DLD1 (cell line): Measurements from ENCODE around the gene KRCC1.

Experiments used
- in situ Hi-C: cut with HindIII; loops from 2 replicates; pipeline ENCODE4 v1.10.0; 2017; ENCODE audit warnings: low sequenced_read_pairs

The KRCC1 gene

DNA sequence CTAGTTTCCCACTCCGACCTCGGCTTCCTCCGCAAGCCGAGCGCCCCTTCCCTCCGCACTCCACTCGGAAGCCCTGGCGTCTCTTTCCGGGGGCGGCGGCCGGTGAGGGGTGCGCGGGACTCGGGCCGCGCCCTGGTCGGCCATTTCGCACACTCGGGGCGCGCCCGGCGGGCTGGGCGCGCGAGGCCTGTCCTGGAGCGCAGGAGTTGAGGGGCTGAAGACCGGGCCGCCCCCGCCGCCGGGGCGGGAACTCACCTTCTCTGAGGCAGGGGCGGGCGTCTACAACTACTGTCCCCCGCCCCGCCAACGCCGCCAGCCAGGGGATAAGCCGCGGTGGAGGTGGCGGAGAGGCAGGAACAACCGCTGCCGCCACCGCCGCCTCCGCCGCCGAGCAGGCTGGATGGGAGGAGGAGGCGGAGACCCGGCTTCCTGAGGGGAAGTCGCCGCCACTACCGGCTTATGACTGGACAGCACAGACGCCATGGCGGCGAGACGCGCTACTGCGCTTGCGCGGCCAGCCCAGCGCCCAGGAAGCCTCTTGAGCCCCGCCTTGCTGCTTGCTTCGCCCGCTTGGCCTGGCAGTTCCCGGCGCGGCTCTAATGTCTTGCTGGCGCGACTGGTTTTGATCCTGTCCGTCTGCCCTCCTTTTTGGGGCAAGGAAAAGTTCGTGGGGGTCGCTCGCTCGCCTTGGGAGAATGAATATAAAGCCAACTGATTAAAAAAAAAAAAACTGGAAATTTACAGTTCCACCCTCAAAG, at the start of gene KRCC1:
Gene KRCC1 (minus strand): TSS at position 413 of the 758 bp plus-strand sequence. CDS start 27,220 bp downstream, outside the sequence.
- in situ Hi-C loops, result no loop called here

DNA sequence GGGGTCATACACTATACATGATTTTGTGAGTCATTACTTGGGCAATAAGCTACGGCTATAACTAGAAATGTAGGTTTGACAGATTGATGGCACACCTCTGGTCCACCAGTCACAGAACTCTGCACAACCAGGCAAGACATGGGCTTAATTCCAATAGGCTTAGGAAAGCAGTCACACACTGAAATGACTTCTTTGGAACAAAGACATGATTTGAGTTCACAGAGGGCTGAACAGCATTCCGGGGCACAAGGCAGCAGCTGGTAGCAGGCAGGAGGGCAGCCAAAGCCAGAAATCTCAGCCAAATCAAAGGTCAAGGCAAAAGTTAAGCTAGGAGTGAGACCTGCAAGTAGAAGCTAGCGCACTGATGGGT, 44.9 kb upstream of the KRCC1 start:
- in situ Hi-C loops, result no loop called here

DNA sequence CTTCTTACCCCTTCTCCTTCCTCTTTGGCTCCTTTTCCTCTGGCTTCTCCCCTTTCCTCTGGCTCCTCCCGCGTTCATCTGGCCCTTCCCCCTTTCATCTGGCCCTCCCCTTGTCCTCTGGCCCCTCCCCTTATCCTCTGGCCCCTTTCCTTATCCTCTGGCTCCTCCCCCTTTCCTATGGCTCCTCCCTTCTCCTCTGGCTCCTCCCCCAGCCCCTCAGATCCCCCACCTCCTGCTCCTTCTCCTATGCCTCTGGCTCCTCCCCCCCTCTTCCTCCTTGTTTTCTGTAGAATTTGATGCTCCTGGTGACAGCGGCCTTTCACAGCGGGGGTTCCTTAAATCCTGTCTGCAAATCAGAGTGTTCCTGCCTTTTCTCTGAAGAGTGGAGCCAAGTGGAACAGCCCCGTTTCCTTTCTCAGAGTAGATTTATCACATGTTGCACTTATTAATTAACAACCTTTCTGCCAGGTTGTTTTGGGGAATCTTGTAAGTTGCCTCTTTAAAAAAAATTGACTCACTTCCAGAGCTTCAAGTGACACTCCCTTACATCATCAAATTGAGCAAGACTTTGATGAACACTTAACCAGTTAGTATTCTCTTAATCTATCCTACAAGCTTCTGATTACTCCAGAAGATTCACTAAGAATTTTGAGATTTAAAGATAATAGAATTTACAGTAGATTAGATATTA, 44.4 kb upstream of the KRCC1 start:
- in situ Hi-C loops, result no loop called here

DNA sequence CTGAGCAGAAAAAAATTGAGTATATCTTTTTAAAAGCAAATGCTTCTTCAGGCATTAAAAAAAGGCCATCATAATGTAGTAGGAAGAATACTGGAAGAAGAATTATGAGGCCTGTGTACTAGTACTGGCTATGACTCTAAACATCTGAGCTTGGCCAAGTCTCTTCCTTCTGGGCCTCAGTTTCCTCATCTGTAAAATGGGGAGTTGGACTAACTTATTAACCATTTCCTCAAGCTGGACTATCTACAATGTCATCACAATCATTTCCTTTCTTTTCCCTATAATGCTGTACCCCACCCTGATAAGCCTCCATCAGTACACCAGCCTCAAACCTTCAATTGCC, 42.9 kb upstream of the KRCC1 start:
- in situ Hi-C loops, result no loop called here

DNA sequence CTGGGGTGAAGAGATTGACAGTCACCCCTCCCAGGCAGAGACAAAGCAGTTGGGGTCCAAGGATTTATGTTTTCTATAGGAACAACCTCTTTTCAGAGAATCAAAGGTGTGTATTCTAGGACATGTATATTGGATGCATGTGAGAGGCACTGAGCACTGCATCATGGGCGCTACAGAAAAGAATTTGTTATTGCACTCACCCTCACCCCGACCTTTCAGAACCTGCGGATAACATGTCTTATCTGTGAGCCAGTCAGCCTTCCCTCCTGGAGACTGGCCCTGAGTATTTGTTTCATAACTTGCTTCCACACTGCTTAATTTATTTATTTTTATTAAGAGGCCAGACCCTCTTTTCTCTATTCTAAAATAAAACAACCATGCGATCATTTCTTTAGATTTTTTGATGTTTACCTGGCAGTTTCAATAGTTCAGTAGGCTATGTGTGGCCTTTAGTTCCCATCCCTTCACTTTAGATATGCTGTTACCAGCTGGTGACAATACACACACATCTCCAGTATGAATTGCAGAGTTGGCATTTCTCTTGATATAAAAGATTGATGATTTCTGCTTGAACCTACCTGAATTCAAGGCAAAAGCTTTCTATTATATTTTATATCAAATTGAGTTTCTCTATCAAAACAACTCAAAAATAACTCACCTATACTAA, 42.4 kb upstream of the KRCC1 start:
- in situ Hi-C loops, result no loop called here

DNA sequence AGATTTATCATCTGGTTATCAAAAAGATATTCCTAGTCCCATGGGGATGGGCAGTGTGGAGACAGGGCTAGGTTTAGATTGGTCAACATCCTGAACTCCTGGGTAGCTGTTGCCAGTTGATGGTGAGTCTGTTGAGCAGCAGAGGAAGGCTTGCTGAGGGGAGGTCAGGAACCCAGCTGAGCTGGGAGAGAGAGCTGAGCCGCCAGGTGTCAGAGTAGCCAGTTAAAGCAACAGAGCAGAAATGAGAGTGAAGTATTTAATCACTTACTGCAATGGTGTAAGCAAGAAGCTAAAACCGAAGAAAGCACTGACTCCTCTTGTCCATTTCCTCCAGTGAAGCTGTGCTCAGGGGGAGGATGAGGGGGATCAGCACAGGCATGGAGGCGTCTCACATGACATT, 41.6 kb upstream of the KRCC1 start:
- in situ Hi-C loops, result no loop called here

DNA sequence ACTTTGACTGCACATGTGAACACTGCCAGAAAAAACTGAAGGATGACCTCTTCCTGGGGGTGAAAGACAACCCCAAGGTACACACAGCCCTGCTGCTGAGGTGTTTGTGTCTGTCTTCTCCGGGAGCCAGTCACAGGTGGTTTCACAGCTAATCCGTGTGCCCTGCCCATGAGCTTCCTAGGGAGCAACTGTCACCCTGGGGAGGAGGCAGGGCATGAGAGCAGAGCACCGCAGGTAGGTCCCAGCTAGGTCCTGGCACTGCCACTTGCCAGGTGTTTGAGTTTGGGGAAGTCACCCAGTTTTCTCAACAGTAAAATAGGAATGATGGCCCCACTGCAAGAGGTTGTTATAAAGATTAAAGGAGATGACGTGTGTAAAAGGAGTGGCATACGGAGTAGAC, 41.1 kb upstream of the KRCC1 start:
- in situ Hi-C loops, result no loop called here

DNA sequence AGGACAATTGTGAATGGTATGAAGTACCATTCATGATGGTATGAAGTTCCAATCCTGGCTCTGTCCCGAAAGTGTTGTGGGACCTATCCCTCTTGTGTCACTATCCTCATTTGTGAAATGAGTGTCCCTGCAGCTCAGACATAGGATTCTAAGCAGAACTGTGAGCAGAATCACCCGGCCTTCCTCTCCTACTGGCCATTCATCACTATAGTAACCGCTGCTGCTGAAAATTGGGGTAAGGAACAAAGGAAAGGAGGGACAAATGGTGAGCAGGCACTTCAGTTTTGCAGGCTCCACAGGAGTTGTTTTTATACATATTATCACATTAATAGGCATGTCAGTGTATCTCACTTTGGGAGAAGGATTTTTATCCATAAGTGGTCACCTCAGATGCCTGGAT, 39.4 kb upstream of the KRCC1 start:
- in situ Hi-C loops, result no loop called here

DNA sequence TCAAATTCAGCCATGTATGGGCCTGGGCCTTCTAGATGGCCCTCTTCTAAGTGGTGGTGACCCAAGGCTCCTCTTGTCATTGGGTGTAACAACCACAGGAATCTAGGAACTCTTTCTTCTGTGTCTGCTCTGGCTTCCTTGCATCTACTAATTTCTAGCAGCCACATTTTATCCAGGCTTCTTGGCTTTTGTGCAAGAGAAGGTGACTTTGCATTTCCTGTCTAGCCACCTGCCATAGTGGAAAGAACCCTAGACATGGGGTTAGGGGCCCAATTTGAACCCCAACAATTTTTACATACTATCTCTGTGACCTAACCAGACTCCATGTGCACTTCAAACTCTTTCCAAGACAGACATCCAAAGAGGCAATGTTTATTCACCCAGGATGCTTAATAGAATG, 37.2 kb upstream of the KRCC1 start:
- in situ Hi-C loops, result no loop called here

DNA sequence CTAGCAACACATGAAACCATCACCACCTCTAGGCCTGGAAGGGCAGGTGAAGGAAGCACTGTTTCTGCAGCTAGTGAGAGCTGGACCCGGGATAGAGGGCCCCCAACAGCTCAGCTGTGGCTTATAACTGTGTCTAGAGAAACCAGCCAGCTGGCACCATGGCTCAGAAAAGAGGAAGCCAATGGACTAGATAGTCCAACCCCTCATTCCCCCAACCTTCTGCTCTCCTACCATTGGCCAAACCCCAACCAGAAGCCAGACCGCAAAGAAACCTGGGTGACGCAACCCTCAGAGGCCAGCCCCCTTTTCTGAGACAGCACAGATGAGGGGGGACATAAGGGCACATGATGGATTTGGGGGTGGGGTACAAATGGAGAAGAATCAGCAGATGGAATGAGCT, 36.4 kb upstream of the KRCC1 start:
- in situ Hi-C loops, result no loop called here

DNA sequence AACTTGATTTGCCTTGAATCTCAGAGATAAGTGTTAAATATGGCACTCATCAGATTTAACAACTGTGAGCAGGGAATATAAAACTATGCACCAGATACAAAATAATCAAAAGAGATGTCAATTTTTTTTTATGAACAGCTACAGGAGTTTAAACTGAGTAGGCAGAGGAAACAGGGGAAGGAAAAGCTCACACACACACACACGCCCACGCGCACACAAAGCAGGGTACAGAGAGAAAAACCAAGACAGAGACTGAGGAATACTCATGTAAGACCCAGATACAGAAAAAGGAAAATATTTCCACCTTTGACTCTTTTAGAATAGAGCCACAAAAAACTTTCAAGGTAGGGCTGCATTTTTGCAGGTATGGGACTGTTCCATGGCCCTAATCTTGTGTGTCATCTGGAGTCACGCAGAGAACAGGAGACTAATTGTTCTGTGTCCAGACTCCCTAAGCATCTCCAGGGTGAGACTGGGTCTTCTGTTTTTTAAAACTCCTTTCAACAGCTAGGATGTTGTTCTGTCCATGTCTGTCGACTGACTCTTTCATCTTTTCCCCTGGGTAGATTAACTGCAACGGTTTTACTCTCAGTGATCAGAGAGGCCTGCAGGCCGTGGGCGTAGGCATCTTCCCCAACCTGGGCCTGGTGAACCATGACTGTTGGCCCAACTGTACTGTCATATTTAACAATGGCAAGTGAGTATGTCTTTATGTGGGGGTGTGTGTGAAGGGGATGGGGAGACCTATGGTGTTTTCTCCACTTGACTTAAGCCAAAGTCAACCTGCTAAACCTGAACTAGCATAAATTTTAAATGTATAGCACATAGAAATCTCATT, 35.1 kb upstream of the KRCC1 start:
- in situ Hi-C loops, result no loop called here

DNA sequence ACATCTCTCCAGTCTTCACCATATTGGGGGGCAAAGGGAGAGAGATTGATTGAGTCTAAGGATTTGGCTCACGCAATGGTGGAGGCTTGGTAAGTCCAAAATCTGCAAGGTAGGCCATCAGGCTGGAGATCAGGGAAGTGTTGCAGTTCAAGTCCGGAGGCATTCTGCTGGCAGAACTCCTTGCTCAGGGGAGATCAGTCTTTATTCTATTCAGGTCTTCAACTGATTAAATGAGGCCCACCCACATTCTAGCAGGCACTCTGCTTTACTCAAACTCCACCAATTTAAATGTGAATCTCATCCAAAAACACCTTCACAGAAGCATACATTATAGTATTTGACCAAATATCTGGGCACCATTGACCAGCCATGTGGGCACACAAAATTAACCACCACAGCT, 33.4 kb upstream of the KRCC1 start:
- in situ Hi-C loops, result no loop called here

DNA sequence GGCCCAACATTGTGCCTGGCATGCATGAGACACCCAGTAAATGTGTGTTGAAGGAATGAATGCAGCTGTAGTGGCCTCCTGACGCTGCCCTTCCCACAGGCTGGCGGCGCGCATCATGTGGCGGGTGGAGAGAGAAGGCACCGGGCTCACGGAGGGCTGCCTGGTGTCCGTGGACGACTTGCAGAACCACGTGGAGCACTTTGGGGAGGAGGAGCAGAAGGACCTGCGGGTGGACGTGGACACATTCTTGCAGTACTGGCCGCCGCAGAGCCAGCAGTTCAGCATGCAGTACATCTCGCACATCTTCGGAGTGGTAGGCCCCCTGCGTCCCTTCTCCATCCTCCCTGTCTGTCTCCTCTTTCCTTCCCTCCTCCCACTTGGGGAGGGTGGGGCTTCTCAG, 32.2 kb upstream of the KRCC1 start:
- in situ Hi-C loops, result no loop called here

DNA sequence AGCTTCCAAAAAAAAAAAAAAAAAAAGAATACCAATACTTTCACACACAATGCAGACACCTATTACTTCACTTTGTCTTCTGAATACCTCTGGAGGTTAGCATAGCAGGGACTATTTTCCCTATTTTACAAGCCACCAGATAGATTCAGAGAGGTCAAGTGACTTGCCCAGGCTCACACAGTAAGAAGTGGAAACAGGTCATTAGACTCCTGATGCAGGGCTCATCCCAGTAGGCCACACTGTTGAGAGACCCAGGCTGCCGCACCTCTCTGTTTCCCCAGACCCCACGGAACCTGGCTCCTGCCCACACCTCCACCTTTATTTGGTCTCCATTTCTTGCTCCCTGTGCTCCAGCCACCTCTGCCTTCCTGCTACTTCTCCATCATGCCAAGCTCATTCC, 31.5 kb upstream of the KRCC1 start:
- in situ Hi-C loops, result no loop called here

DNA sequence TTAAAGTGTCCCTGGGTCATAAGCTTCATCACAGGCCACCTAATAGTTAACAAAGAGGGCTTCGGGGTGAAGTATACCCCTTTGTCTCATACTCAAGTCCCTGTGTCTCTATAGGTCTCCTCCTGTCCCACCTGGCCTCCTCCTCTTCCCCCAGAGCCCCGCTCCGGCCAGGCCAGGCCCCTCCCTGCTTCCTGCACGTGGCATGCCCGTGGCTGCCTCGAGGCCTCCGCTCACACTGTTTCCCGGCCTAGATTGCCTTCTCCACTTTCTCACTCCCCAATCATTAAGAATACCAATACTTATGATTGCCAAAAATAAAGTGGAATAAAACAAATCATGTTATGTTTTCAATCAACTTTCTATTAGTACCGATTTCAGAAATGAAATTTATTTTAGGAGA, 30.8 kb upstream of the KRCC1 start:
- in situ Hi-C loops, result no loop called here

DNA sequence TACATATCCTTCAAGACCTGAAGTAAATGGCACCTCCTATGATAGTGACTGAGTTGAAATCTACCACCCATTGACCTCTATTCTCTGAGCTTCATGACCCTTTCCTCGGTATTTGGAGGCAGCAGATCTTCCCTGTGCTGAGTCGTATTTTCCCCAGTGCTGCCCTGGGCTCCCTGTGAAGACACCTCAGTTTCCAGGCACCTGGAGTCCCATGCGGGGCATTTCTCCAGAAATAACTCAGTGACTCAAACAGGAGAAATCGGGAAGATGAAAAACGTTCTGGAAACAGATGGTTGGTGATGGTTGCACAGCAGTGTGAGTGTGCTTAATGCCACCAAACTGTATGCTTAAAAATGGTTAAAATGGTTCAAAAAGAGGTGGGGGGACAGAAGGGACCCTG, 30.0 kb upstream of the KRCC1 start:
- in situ Hi-C loops, result no loop called here

DNA sequence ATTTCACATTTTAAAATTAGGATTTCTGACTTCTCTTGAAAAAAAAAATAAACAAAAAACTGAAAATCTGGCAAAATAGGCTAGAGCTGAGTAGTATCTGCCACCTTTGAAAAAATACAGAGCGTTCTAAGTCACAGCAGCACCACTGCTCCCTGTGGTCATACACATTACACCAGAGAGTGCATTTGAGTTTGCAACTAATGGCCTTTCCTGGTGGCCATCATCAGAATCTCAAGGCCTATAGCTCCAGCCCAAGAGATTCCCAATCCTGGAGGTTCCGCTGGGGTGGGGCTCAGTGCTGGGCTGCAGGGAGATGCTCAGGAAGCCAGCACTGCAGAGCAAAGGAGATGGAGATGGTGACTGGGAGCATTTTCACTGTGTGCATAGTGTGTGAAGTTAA, 29.5 kb upstream of the KRCC1 start:
- in situ Hi-C loops, result no loop called here

DNA sequence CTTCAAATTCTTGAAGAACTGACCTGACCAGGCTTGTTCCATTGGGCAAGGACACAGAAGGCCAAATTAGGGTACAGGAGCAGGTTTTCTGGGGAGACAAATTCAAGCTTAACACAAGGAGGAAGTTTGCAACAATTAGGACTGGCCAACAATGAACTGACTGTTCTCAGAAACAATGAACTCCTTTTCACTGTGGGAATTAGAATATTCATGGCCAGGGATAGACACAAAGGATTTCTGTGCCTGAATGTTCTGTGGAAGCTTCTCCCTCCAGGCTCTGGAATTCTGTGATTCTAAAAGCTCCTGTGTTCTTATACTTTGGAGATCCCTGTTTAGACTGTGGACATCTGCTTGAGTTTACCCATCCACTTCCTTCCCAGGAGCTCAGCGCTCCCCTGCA, 27.2 kb upstream of the KRCC1 start:
- in situ Hi-C loops, result no loop called here

DNA sequence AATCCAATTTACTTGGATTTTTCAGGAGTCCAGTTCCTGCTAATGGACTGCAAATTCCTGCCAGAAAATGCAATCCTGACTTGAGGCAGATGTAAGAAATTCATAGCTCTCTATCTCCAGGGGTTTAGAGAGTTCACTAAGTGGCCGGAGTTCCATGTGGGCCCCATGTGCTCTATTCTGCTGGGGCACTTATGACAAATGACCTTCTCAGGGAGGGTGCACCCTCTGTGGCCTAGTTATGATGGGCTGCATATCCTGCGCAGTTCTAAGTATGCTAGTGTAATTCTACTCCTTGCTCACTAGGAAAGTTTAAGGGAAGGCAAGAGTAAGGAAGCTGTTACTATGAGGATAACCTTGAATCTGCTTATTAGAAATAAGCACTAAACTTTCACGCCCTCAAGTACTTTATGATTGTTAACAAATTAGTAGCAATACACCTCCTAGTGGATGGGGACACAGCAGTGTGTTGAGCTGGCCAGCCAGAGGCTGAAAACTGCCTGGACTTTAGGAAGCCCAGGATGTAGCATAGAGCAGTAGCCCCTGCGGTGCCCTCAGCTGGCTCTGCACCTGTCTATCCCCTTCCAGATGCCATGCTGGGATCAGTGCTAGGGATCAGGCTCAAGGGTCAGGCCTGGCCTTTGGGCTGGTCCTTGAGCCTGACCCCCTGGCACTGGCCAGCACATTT, 26.5 kb upstream of the KRCC1 start:
- in situ Hi-C loops, result no loop called here

DNA sequence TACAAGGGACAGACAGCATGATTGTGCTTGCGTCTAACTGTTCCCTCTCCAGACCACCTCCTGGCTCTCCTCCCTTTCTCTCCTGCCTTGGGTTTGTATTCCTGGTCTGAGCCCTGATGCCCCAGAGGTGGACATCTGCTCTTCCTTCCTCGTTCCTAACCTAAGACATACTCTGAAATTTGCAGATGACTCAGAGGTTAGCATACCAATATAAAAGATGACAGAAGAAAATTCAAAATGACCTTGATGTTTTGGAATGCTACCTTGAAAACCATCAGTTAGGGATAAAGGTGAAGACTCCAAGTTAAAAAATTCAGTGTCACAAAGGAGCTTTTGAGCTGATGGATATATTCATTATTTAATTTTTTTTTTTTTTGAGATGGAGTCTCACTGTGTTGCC, 25.0 kb upstream of the KRCC1 start:
- in situ Hi-C loops, result no loop called here

DNA sequence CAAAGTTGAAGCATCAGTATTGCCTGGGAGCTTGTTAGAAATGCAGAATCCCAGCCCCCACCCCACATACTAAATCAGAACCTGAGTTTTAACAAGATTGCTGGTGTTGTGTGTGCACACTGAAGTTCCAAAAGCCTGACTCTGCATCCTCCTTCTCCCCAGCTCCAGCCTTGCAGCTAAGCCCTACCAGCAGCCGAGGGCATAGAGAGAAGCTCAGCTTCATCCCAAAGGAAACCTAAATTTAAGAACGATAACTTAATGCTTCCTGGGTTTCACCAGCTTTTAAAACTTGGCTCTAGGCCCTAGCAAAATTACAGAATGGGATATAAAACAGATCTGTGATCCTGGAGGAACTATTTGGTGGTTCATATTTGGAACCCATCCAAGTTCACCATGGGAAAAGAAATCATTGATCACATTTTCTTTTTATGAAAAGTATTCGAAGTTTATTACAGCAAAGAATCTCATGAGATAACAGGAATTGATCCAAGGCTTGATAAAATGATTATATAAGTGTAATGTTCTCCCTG, 23.1 kb upstream of the KRCC1 start:
- in situ Hi-C loops, result no loop called here
